ENCODE results near the gene CPLANE1.

The CPLANE1 gene

DNA sequence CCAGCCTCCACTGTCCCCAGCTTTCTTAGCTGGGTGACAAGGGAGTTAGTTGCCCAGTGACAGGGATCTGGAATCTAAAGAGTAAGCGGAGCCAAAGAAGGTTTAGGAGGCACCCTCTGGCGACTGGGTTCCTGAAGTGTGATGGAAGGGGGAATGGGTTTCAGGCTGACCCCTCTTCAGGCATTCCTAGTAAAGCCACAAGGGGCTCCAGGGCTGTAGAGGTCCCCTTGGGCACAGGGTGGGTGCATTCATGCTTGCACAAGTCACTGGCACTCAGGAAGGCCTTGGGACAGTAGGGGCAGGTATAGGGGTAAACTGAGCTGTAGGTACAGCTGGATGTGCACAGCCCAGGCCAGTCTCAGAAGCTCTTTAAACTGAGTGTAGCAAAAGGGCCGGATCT is 74.2 kb downstream of the CPLANE1 start:
- DNase-seq (ENCODE audit: low read depth): no peak
- H3K4me3 ChIP-seq (ENCODE audit: low read length): no peak overlapping the region
- TF ChIP-seq, protein P1, sequence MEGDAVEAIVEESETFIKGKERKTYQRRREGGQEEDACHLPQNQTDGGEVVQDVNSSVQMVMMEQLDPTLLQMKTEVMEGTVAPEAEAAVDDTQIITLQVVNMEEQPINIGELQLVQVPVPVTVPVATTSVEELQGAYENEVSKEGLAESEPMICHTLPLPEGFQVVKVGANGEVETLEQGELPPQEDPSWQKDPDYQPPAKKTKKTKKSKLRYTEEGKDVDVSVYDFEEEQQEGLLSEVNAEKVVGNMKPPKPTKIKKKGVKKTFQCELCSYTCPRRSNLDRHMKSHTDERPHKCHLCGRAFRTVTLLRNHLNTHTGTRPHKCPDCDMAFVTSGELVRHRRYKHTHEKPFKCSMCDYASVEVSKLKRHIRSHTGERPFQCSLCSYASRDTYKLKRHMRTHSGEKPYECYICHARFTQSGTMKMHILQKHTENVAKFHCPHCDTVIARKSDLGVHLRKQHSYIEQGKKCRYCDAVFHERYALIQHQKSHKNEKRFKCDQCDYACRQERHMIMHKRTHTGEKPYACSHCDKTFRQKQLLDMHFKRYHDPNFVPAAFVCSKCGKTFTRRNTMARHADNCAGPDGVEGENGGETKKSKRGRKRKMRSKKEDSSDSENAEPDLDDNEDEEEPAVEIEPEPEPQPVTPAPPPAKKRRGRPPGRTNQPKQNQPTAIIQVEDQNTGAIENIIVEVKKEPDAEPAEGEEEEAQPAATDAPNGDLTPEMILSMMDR (IDR thresholded peaks at IDR 0.05; ENCODE audit: insufficient read depth, low read depth, low read length, missing control alignments): no peak

DNA sequence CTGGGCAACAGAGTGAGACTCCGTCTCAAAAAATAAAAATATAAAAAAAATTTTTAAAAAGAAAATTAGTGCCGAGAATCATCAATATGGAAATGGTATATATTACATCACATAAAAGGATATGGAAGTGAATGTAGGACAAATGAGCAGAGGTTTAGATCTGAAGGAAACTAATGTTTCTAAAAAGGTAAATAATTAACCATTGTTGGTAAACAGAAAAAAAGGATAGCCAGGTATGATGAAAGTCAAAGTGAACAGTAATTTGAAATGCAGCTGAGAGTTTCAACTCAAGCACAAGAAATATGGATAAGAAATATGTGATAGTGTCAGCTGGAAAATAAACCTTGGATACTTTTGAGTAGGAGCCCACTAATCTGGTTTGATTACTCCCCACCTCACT is 76.2 kb downstream of the CPLANE1 start:
- TF ChIP-seq, protein P1 (IDR thresholded peaks at IDR 0.05; ENCODE audit: insufficient read depth, low read depth, low read length, missing control alignments): no peak

DNA sequence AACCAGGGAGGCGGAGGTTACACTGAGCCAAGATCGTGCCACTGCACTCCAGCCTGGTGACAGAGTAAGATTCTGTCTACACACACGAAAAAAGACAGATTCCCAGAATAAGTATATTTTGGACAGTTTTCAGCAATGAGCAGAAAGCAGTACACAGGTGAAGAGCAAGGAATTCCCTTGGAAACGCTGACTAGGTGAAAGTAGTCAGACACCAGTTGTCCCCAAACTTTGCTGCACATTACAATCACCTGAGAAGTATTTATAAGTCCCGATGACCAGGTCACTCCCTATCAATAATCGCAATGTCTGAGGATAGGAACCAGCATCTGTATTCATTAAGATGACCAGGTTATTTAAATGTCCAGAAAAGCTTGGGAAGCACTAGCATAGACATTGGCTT is 78.3 kb downstream of the CPLANE1 start:
- DNase-seq (ENCODE audit: low read depth): no peak
- no peak overlapping the region for H3K4me3 ChIP-seq (ENCODE audit: low read length)
- TF ChIP-seq, protein P1 (IDR thresholded peaks at IDR 0.05; ENCODE audit: insufficient read depth, low read depth, low read length, missing control alignments): no peak

More for the DNA sequence above, 76.2 kb downstream of the CPLANE1 start:
- no peak for DNase-seq (ENCODE audit: low read depth)
- H3K4me3 ChIP-seq (ENCODE audit: low read length): no peak overlapping the region

DNA sequence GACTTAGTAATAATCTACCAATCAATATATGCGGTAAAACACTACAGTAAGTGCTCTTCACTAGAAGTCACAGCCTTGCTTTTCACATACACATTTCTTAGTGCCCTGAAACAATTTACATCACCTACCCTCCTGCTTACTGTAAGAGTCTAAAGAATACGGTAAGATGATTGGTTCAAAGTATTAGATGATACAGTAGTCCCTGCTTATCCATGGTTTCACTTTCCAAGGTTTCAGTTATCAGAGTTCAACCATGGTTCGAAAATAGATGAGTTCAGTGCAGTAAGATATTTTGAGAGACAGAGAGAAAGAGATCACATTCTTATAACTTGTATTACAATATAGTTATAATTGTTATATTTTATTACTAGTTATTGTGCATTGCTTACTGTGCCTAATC is 83.0 kb downstream of the CPLANE1 start:
- DNase-seq (ENCODE audit: low read depth): no peak
- no peak overlapping the region for H3K4me3 ChIP-seq (ENCODE audit: low read length)
- TF ChIP-seq, protein P1 (IDR thresholded peaks at IDR 0.05; ENCODE audit: insufficient read depth, low read depth, low read length, missing control alignments): no peak

DNA sequence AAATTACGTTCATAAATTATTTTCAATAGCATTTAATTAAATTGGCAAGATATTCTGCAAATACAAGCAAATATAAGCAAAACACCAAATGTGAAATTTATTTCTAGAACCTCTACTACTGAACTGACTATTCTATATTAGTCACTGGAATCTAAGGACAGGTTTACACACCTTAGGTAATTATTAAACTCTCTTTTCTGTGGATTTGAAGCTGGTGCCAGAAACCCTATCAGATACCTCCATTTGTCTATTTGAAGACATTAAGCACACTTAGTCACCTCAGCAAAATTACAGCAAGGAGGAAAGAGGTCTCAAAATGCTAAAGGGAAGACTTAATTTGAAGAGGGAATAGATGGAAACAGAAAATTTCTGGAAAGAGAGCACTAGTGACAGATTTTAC is 83.4 kb downstream of the CPLANE1 start:
- TF ChIP-seq, protein P1 (IDR thresholded peaks at IDR 0.05; ENCODE audit: insufficient read depth, low read depth, low read length, missing control alignments): no peak
- no peak for DNase-seq (ENCODE audit: low read depth)
- H3K4me3 ChIP-seq (ENCODE audit: low read length): no peak overlapping the region

DNA sequence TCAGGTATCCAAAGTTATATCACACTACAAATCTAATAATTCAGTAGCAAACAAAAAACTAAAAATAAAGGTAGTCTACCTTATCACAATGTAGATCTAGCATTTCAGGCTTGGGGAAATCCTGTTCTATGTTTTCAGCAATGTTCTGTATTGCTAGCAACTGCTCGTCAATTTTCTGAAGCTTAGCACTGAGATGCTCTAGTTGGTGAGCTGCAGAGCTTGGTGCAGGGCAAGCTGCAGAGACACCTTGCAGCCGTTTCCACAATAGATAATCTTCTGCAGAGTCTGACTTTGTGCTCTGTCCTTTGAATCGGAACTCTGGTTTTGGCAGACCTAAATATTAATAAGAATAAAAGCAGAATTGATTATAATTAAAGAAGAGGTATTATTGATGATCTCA is 95.5 kb downstream of the CPLANE1 start:
- no peak for DNase-seq (ENCODE audit: low read depth)
- H3K4me3 ChIP-seq (ENCODE audit: low read length): no peak overlapping the region
- TF ChIP-seq, protein P1 (IDR thresholded peaks at IDR 0.05; ENCODE audit: insufficient read depth, low read depth, low read length, missing control alignments): no peak

DNA sequence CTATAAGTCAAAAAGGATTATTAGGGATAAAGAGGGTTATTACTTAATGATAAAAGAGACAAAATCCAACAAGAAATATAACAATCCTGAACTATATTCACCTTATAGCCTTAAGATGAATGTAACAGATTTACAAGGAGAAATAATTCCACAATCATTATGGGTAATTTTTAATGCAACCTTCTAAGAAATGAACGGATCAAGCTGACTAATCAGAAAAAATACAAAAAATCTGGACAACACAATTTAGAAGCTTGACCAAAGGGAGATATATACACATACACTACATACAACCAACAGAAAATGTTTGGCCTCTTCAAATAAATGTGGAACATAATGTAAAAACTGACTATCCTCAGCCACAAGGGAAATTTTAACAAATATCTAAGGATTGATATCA is 102.3 kb downstream of the CPLANE1 start:
- TF ChIP-seq, protein P1 (IDR thresholded peaks at IDR 0.05; ENCODE audit: insufficient read depth, low read depth, low read length, missing control alignments): no peak
- no peak for DNase-seq (ENCODE audit: low read depth)
- H3K4me3 ChIP-seq (ENCODE audit: low read length): no peak overlapping the region
